SK-N-SH treated with all-trans-retinoic acid at 6 μM for 48 hours (cell line): ENCODE data around the gene SLC13A4.

Experiments
- ATAC-seq: fragments of 200-7000 bp; cut with Tn5 transposase; 3 replicates; pipeline ENCODE4 v1.9.1; 2020; ENCODE audit warnings: mild to moderate bottlenecking, moderate library complexity
- ARNTL ChIP-seq: fragments of 450-650 bp; formaldehyde crosslinking; IDR thresholded peaks from 2 replicates; pipeline ENCODE4 v1.5.0; 2020; ENCODE audit warnings: low read depth, mild to moderate bottlenecking, moderate library complexity, borderline replicate concordance
- BACH2 ChIP-seq: fragments of 250-450 bp; sonication (Bioruptor Pico); IDR thresholded peaks from 2 replicates; pipeline ENCODE4 v1.9.0; 2021; ENCODE audit warnings: mild to moderate bottlenecking, borderline replicate concordance
- CREB5 ChIP-seq: fragments of 250-450 bp; sonication (Bioruptor Pico); IDR thresholded peaks from 2 replicates; pipeline ENCODE4 v1.5.1; 2020; ENCODE audit warnings: low read depth, mild to moderate bottlenecking, moderate library complexity
- CSDC2 ChIP-seq: fragments of 250-450 bp; sonication (Bioruptor Pico); IDR thresholded peaks from 2 replicates; pipeline ENCODE4 v1.5.0; 2020; ENCODE audit warnings: mild to moderate bottlenecking, moderate library complexity
- CSRNP3 ChIP-seq: fragments of 250-450 bp; sonication (Bioruptor Pico); IDR thresholded peaks from 2 replicates; pipeline ENCODE4 v1.5.1; 2021; ENCODE audit warnings: mild to moderate bottlenecking, moderate library complexity
- ESRRG ChIP-seq: fragments of 250-450 bp; sonication (Bioruptor Pico); IDR thresholded peaks from 2 replicates; pipeline ENCODE4 v1.6.1; 2021; ENCODE audit warnings: mild to moderate bottlenecking
- GLIS3 ChIP-seq: fragments of 250-450 bp; sonication (Bioruptor Pico); IDR thresholded peaks from 2 replicates; pipeline ENCODE4 v1.5.0; 2020; ENCODE audit warnings: mild to moderate bottlenecking, moderate library complexity
- ISL1 ChIP-seq: fragments of 250-450 bp; sonication (Bioruptor Pico); IDR thresholded peaks from 2 replicates; pipeline ENCODE4 v2.1.2; 2022; ENCODE audit warnings: mild to moderate bottlenecking, moderate library complexity
- OSR1 ChIP-seq: fragments of 250-450 bp; sonication (Bioruptor Pico); IDR thresholded peaks from 2 replicates; pipeline ENCODE4 v1.8.0; 2022; ENCODE audit warnings: moderate library complexity, mild to moderate bottlenecking, inconsistent platforms
- PATZ1 ChIP-seq: fragments of 250-450 bp; sonication (Bioruptor Pico); IDR thresholded peaks from 2 replicates; pipeline ENCODE4 v1.8.0; 2020; ENCODE audit warnings: mild to moderate bottlenecking, moderate library complexity, borderline replicate concordance
- POU6F1 ChIP-seq: fragments of 250-450 bp; sonication (Bioruptor Pico); IDR thresholded peaks from 2 replicates; pipeline ENCODE4 v1.8.0; 2021; ENCODE audit warnings: low read depth, mild to moderate bottlenecking, moderate library complexity, borderline replicate concordance
- SNAI2 ChIP-seq: fragments of 250-450 bp; sonication (Bioruptor Pico); IDR thresholded peaks from 2 replicates; pipeline ENCODE4 v1.5.0; 2020; ENCODE audit warnings: mild to moderate bottlenecking, moderate library complexity
- TCF4 ChIP-seq: fragments of 250-450 bp; sonication (Bioruptor Pico); IDR thresholded peaks from 2 replicates; pipeline ENCODE4 v1.8.0; 2021; ENCODE audit warnings: mild to moderate bottlenecking, moderate library complexity, borderline replicate concordance
- TOX ChIP-seq: fragments of 250-450 bp; sonication (Bioruptor Pico); IDR thresholded peaks from 2 replicates; pipeline ENCODE4 v1.8.0; 2021; ENCODE audit warnings: mild to moderate bottlenecking, moderate library complexity, borderline replicate concordance
- TSHZ2 ChIP-seq: fragments of 250-450 bp; sonication (Bioruptor Pico); IDR thresholded peaks from 2 replicates; pipeline ENCODE4 v1.5.0; 2020; ENCODE audit warnings: mild to moderate bottlenecking, moderate library complexity
- ZC3H10 ChIP-seq: fragments of 250-450 bp; sonication (Bioruptor Pico); IDR thresholded peaks from 2 replicates; pipeline ENCODE4 v1.5.1; 2021; ENCODE audit warnings: mild to moderate bottlenecking, moderate library complexity
- ZFP30 ChIP-seq: fragments of 450-650 bp; formaldehyde crosslinking; IDR thresholded peaks from 2 replicates; pipeline ENCODE4 v1.5.0; 2022; ENCODE audit warnings: mild to moderate bottlenecking, moderate library complexity
- ZNF565 ChIP-seq: fragments of 450-650 bp; formaldehyde crosslinking; conservative IDR thresholded peaks from 2 replicates; pipeline ENCODE4 v1.5.0; 2020; ENCODE audit warnings: low read depth, mild to moderate bottlenecking, moderate library complexity
- ZNF70 ChIP-seq: fragments of 450-650 bp; formaldehyde crosslinking; IDR thresholded peaks from 2 replicates; pipeline ENCODE4 v1.5.0; 2020; ENCODE audit warnings: mild to moderate bottlenecking, moderate library complexity
- ZNF8 ChIP-seq: fragments of 450-650 bp; formaldehyde crosslinking; IDR thresholded peaks from 2 replicates; pipeline ENCODE4 v1.5.0; 2020; ENCODE audit warnings: mild to moderate bottlenecking, moderate library complexity

Gene SLC13A4

GRCh38 chr7:135758531-135758932, 30.5 kb upstream of the SLC13A4 start:
- ATAC-seq, result peak; percentile 24; the same call in 2 of the 3 replicates
- no peak for TF ChIP-seq CSDC2 (CRISPR knock-in tag)
- no peak for TF ChIP-seq BACH2 (CRISPR knock-in tag)
- TF ChIP-seq TOX (CRISPR knock-in tag), result no peak
- TF ChIP-seq TCF4 (CRISPR knock-in tag), result no peak
- TF ChIP-seq GLIS3 (CRISPR knock-in tag), result no peak
- TF ChIP-seq ZFP30 (CRISPR knock-in tag), result no peak
- no peak for TF ChIP-seq TSHZ2 (CRISPR knock-in tag)
- no peak for TF ChIP-seq SNAI2
- no peak for TF ChIP-seq ISL1 (CRISPR knock-in tag)
- no peak for TF ChIP-seq POU6F1 (CRISPR knock-in tag)

GRCh38 chr7:135757719-135758411, 29.9 kb upstream of the SLC13A4 start:
- peak; percentile 51; the same call in 2 of the 3 replicates for ATAC-seq
- TF ChIP-seq ZFP30 (CRISPR knock-in tag), result no peak
- no peak for TF ChIP-seq ARNTL (CRISPR knock-in tag)
- TF ChIP-seq GLIS3 (CRISPR knock-in tag), result no peak
- no peak for TF ChIP-seq ZNF70 (CRISPR knock-in tag)
- TF ChIP-seq CSRNP3 (CRISPR knock-in tag), result no peak
- TF ChIP-seq ZC3H10 (CRISPR knock-in tag), result no peak
- no peak for TF ChIP-seq ESRRG (CRISPR knock-in tag)
- no peak for TF ChIP-seq ZNF8
- no peak for TF ChIP-seq TSHZ2 (CRISPR knock-in tag)
- no peak for TF ChIP-seq OSR1 (CRISPR knock-in tag)
- TF ChIP-seq TCF4 (CRISPR knock-in tag), result no peak
- TF ChIP-seq ISL1 (CRISPR knock-in tag), result no peak
- TF ChIP-seq ZNF565 (CRISPR knock-in tag), result no peak
- no peak for TF ChIP-seq CREB5
- no peak for TF ChIP-seq TOX (CRISPR knock-in tag)

- ATAC-seq, result no peak
- no peak for TF ChIP-seq PATZ1 (CRISPR knock-in tag)
- TF ChIP-seq POU6F1 (CRISPR knock-in tag), result no peak
- no peak for TF ChIP-seq TSHZ2 (CRISPR knock-in tag)
- TF ChIP-seq OSR1 (CRISPR knock-in tag), result no peak
- TF ChIP-seq SNAI2, result no peak
Measured at GRCh38 chr7:135756191-135756590, 28.2 kb upstream of the SLC13A4 start.
